Muscle layer of colon (tissue), 2 donors: ENCODE data around the gene DBX1.
"Not testable (repeated sequence)": the region's sequence is repeated elsewhere in the genome, so short reads cannot be mapped to it uniquely, and the experiment has no call there.

Experiments used
- H3K27ac ChIP-seq: one replicate; pipeline ENCODE4 v1.7.0; 2013; ENCODE audit warnings: low read depth, mild to moderate bottlenecking, low read length, moderate library complexity
- H3K27me3 ChIP-seq, 2 donors: one replicate each; pipeline ENCODE4 v1.7.0; 2013; ENCODE audit warnings: low read length in 2 of 2, mild to moderate bottlenecking in 2 of 2; ENCODE audit not compliant: insufficient read depth in 2 of 2, control insufficient read depth in 1 of 2
- H3K36me3 ChIP-seq: one replicate; pipeline ENCODE4 v1.7.0; 2013; ENCODE audit warnings: mild to moderate bottlenecking, low read length; ENCODE audit not compliant: insufficient read depth
- H3K4me1 ChIP-seq: one replicate; pipeline ENCODE4 v1.7.0; 2013; ENCODE audit warnings: mild to moderate bottlenecking, low read length; ENCODE audit not compliant: insufficient read depth
- H3K4me3 ChIP-seq, 2 donors: one replicate each; pipeline ENCODE4 v1.7.0; 2013; ENCODE audit warnings: low read length in 2 of 2, low read depth in 1 of 2, mild to moderate bottlenecking in 1 of 2, moderate library complexity in 1 of 2
- H3K9ac ChIP-seq: one replicate; pipeline ENCODE4 v1.7.0; 2013; ENCODE audit warnings: low read length
- H3K9me3 ChIP-seq: one replicate; pipeline ENCODE4 v1.7.0; 2013; ENCODE audit warnings: mild to moderate bottlenecking, low read length
- donor health status: abdominal sarcoma.
- donor health status: Adenocarcinoma of cecum.

Gene DBX1, protein sequence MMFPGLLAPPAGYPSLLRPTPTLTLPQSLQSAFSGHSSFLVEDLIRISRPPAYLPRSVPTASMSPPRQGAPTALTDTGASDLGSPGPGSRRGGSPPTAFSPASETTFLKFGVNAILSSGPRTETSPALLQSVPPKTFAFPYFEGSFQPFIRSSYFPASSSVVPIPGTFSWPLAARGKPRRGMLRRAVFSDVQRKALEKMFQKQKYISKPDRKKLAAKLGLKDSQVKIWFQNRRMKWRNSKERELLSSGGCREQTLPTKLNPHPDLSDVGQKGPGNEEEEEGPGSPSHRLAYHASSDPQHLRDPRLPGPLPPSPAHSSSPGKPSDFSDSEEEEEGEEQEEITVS

DNA sequence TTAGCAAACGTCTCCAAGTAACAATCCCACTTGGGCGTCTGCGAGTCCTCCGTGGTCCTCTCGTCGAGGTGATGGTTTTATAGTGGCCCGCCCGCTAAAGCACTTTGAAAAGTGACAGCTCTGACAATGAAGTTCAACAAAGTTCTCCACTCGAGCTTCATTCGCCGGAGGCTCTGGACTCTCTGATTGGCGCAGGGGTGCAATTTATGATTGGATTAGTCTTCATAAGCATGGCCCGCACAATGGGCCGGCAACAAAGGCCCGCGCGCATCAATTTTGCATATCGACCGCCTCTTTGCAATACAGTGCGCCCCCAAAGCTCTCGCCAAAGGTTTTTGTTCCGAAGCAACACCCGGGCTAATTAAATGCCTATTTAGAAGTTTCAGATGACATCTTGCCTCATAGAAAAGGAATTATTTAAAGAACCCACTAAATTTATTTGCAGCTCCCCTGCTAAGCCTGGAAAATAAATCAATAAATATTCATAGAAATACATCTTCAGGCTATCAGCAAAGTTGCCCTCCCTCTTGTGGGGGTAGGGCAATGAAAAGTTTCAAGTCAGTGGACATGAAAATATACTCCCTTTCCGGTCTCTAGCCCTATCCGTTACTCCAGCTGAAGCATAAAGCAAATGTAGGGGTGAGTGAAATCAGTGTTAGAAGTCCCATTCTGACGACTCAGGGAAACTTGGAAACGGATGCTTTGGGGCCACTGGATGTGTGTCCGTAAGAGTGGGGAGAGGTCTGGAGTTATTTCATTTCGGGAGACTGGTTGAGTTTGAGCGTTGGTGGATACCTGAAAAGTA lies at the start of gene DBX1:
TSS of gene DBX1 (minus strand) at position 51 of the 805 bp plus-strand sequence. CDS start 151 bp downstream, outside the sequence.
- Histone ChIP-seq H3K27ac (no peak within 1 kb of the TSS), H3K36me3 (no peaks in the 10 kb centered on the region), H3K27me3 (peaks cover 85 to 99% of the 10 kb centered on the region in 2 donors), H3K9ac (no peak within 1 kb of the TSS), H3K4me3 (no peak within 1 kb of the TSS), H3K9me3 (peaks cover 5% of the 10 kb centered on the region), H3K4me1 (peaks cover 14% of the 10 kb centered on the region)

DNA sequence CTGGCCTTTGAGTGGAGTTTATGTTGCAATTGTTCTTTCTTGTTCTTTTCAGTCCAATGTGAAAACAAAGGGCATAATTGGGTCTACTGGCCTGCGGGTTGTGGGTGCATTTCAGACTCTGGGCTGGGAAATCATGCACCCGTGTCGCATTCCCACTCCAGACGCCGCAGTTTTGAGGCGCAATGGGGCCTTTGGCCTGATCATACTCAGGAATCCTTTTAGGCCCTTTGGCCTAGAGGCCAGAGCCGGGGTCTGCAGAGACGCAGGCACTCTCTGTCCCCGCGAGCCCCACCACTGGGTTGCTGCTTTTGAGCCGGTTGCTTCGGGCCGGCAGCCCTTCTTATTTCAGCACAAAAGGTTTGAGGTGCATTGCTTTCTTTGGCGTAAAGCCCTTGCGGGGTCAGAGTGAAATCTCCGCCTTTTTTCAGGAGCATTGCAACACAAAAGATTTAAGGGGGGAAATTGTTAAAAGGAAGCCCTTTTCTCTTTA lies 48.4 kb upstream of the DBX1 start:
- Histone ChIP-seq H3K27me3 (peaks cover 12 to 26% of the 10 kb centered on the region in 2 donors), H3K9ac (no peak overlapping the region), H3K4me3 (no peak overlapping the region), H3K9me3 (no peaks in the 10 kb centered on the region), H3K36me3 (no peaks in the 10 kb centered on the region), H3K27ac (no peak overlapping the region), H3K4me1 (peaks cover 6% of the 10 kb centered on the region)

GRCh38 chr11:20207781-20208621 lies 47.7 kb upstream of the DBX1 start:
- Histone ChIP-seq H3K4me1 (peaks cover 6% of the 10 kb centered on the region), H3K27me3 (peaks cover 12 to 26% of the 10 kb centered on the region in 2 donors), H3K36me3 (no peaks in the 10 kb centered on the region), H3K9me3 (no peaks in the 10 kb centered on the region), H3K9ac (no peak overlapping the region), H3K4me3 (no peak overlapping the region), H3K27ac (no peak overlapping the region)

DNA sequence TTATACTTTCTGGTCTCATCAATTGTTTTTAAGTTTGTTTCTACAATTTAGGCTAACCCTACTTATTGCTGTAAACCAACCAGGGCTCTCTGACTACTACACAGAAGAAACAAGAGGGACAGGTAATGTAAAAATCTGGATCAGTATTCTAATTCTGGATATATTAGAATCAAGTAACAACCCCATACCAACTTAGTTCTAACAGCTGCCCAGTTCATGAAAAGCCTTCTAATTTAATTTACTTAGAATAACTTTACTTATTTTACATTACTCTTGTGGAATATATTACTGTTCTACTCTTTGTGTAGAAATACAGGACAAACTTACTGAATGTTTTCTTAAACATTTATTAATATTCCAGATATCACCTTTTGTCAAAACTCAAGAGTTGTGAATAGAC lies 45.5 kb upstream of the DBX1 start:
- H3K27me3 ChIP-seq = peaks cover 12 to 26% of the 10 kb centered on the region in 2 donors
- H3K36me3 ChIP-seq = no peaks in the 10 kb centered on the region
- H3K4me3 ChIP-seq = no peak overlapping the region
- H3K4me1 ChIP-seq = peaks cover 6% of the 10 kb centered on the region
- H3K9me3 ChIP-seq = no peaks in the 10 kb centered on the region
- H3K27ac ChIP-seq = no peak overlapping the region
- no peak overlapping the region for H3K9ac ChIP-seq

GRCh38 chr11:20204681-20205080 lies 44.4 kb upstream of the DBX1 start:
- H3K4me1 ChIP-seq = peaks cover 6% of the 10 kb centered on the region
- H3K36me3 ChIP-seq = no peaks in the 10 kb centered on the region
- no peak overlapping the region for H3K9ac ChIP-seq
- H3K27me3 ChIP-seq = peaks cover 12 to 26% of the 10 kb centered on the region in 2 donors
- H3K4me3 ChIP-seq = no peak overlapping the region
- H3K9me3 ChIP-seq = no peaks in the 10 kb centered on the region
- no peak overlapping the region for H3K27ac ChIP-seq

DNA sequence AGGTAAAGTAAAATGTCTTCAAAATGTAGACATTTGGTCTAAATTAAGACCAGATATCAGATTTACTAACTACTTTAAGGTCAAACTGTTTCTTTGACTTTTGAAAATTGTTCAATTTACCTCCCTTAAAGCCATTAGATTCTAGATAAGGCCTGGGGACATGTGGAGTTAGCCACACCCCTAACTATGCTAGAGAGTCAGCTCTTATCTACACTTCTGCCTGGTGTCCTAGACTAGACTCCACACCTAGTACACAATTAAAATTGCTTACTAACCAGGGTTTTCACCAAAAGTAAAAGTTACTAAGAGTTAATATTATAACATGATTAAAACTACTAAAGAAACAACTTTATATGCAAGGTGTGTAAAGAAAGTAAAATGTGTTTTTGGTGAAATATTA lies 43.6 kb upstream of the DBX1 start:
- H3K27me3 ChIP-seq = peaks cover 7 to 22% of the 10 kb centered on the region in 2 donors
- no peak overlapping the region for H3K9ac ChIP-seq
- H3K4me1 ChIP-seq = peaks cover 6% of the 10 kb centered on the region
- no peak overlapping the region for H3K27ac ChIP-seq
- no peak overlapping the region for H3K4me3 ChIP-seq
- H3K9me3 ChIP-seq = no peaks in the 10 kb centered on the region
- H3K36me3 ChIP-seq = no peaks in the 10 kb centered on the region

DNA sequence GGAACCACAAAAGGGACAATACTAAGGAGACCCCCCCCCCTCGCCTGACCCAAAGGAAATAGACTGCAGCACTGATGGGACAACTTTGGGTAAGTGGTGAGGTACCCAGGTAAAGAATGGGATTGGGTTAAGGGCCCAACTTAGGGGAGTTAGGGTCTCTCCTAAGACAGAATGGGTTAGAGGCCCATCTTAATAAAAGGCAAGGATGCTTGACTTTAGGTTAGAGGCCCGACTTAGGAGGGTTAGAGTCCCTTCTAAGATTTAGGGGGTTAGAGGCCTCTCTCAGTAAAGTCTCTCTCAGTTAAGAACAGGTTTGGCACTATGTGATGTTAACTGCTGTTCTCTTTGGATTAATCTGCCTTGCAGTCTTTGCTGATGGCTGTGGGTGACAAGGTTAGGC lies 41.0 kb upstream of the DBX1 start:
- H3K4me3 ChIP-seq = no peak overlapping the region

DNA sequence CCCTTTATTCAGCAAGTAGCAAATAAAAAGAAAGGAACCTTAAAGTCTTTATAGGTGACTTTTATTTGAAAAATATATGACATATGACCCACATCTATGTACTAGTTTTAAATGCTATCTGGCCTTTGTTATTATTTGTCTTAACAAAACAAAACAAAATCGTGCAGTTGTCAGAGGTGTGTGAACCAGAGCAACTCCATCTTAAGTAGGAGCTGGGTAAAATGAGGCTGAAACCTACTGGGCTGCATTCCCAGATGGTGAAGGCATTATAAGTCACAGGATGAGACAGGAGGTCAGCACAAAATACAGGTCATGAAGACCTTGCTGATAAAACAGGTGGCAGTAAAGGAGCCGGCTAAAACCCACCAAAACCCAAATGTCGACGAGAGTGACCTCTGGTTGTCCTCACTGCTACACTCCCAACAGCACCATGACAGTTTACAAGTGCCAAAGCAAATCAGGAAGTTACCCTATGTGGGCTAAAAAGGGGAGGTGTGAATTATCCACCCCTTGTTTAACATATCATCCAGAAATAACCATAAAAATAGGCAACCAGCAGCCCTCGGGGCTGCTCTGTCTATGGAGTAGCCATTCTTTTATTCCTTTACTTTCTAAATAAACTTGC lies 40.2 kb upstream of the DBX1 start:
- H3K27ac ChIP-seq, H3K9ac ChIP-seq, H3K36me3 ChIP-seq, H3K4me1 ChIP-seq, H3K4me3 ChIP-seq, H3K9me3 ChIP-seq, H3K27me3 ChIP-seq: not testable (repeated sequence)

More for the DNA sequence above, 41.0 kb upstream of the DBX1 start:
- Histone ChIP-seq H3K27ac (no peak overlapping the region), H3K9ac (no peak overlapping the region), H3K4me1 (no peaks in the 10 kb centered on the region), H3K27me3 (peaks cover 0 to 2% of the 10 kb centered on the region in 2 donors), H3K9me3 (no peaks in the 10 kb centered on the region), H3K36me3 (no peaks in the 10 kb centered on the region)

- no peaks in the 10 kb centered on the region for H3K4me1 ChIP-seq
- H3K27me3 ChIP-seq = no peaks in the 10 kb centered on the region
- H3K4me3 ChIP-seq = no peak overlapping the region
- H3K36me3 ChIP-seq = no peaks in the 10 kb centered on the region
- no peaks in the 10 kb centered on the region for H3K9me3 ChIP-seq
- no peak overlapping the region for H3K9ac ChIP-seq
- H3K27ac ChIP-seq = no peak overlapping the region
These were observed 37.6 kb upstream of the DBX1 start for GRCh38 chr11:20197881-20198280.

DNA sequence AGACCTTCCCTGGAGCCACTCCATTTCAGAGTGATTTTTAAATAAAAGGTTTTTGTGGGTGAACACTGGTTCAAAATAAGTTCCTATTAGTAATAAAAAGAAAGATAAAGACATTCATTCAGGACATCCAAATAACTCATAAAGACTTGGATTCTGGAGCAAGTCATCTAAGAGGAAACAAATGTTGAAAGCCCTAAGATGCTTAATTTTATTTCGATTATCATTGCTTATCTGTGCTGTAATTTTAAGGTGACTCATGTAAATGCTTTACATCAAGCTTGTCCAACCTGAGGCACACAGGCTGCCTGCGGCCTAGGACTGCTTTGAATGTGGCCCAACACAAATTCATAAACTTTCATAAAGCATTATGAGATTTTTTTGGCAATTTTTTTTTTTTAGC lies 34.2 kb upstream of the DBX1 start:
- H3K4me3 ChIP-seq = no peak overlapping the region
- H3K9ac ChIP-seq = no peak overlapping the region
- no peaks in the 10 kb centered on the region for H3K27me3 ChIP-seq
- no peaks in the 10 kb centered on the region for H3K36me3 ChIP-seq
- H3K9me3 ChIP-seq = no peaks in the 10 kb centered on the region
- H3K27ac ChIP-seq = no peak overlapping the region
- no peaks in the 10 kb centered on the region for H3K4me1 ChIP-seq

DNA sequence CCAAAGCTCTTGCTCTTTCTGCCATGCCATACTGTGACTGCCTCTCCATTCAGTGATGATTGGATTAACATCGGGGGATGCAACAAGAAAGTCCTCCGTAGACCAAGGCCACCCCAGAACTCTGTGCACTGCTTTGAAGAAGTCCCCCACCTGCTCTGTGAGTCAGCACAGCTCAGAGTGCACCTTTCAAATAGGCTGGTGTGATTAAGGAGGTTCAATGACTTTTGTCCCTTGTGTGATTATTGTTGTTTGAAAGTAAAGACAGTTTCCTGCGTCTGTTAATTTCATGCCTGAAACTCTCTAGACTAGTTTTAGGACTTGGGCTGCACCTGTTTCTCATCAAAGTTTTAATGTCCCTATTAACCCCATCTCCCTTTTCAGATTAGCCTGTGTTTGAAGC lies 33.0 kb upstream of the DBX1 start:
- H3K4me3 ChIP-seq = no peak overlapping the region

More for the DNA sequence above, 33.0 kb upstream of the DBX1 start:
- no peak overlapping the region for H3K9ac ChIP-seq
- no peaks in the 10 kb centered on the region for H3K9me3 ChIP-seq
- H3K27me3 ChIP-seq = no peaks in the 10 kb centered on the region
- no peaks in the 10 kb centered on the region for H3K36me3 ChIP-seq
- no peak overlapping the region for H3K27ac ChIP-seq
- no peaks in the 10 kb centered on the region for H3K4me1 ChIP-seq
